Activated CD4-positive, alpha-beta memory T cell treated with anti-CD3 and anti-CD28 coated beads for 36 hours (primary cell): ENCODE measurements around the gene TMCC1. TPM values are rescaled to one million over a fixed set of nuclear protein-coding genes. Genes with fewer than 3 reads are reported as not detected.

Experiments
- CTCF ChIA-PET: fragments of 350-600 bp; sonication (Branson Sonifier 250); formaldehyde crosslinking; loops from one replicate; lab custom pipeline; 2021; ENCODE audit warnings: antibody characterized with exemption, inconsistent platforms; lab: Charles Lee
- POLR2A ChIA-PET: fragments of 350-600 bp; sonication (Branson Sonifier 250); formaldehyde crosslinking; loops from one replicate; lab custom pipeline; 2021; ENCODE audit warnings: antibody characterized with exemption; lab: Charles Lee
- DNase-seq: peaks from one replicate; pipeline ENCODE4 v3.0.0-alpha.2; 2020
- H3K27ac Mint-ChIP-seq: one replicate; pipeline ENCODE4 v1.8.0; 2021; ENCODE audit warnings: mixed read lengths
- H3K27me3 Mint-ChIP-seq: one replicate; pipeline ENCODE4 v1.8.0; 2021; ENCODE audit warnings: mixed read lengths
- H3K36me3 Mint-ChIP-seq: one replicate; pipeline ENCODE4 v1.8.0; 2021; ENCODE audit warnings: mixed read lengths
- H3K4me1 Mint-ChIP-seq: one replicate; pipeline ENCODE4 v1.8.0; 2021; ENCODE audit warnings: low read depth, mixed read lengths
- H3K4me3 Mint-ChIP-seq: one replicate; pipeline ENCODE4 v1.8.0; 2021; ENCODE audit warnings: mild to moderate bottlenecking, mixed read lengths
- H3K9me3 Mint-ChIP-seq: one replicate; pipeline ENCODE4 v1.8.0; 2021; ENCODE audit warnings: mixed read lengths
- intact Hi-C: fragments of 100-400 bp; cut with micrococcal nuclease; formaldehyde crosslinking; loops from one replicate; pipeline ENCODE4 v1.15.1; 2023
- total RNA-seq, 2 experiments: library from RNA; stranded (reverse); gene quantifications; one replicate each; pipeline ENCODE4 v1.2.3, GENCODE V29; 2021

Gene TMCC1
- total RNA-seq, 2 experiments from 2014 or later: 20.6 to 20.8 TPM

DNA sequence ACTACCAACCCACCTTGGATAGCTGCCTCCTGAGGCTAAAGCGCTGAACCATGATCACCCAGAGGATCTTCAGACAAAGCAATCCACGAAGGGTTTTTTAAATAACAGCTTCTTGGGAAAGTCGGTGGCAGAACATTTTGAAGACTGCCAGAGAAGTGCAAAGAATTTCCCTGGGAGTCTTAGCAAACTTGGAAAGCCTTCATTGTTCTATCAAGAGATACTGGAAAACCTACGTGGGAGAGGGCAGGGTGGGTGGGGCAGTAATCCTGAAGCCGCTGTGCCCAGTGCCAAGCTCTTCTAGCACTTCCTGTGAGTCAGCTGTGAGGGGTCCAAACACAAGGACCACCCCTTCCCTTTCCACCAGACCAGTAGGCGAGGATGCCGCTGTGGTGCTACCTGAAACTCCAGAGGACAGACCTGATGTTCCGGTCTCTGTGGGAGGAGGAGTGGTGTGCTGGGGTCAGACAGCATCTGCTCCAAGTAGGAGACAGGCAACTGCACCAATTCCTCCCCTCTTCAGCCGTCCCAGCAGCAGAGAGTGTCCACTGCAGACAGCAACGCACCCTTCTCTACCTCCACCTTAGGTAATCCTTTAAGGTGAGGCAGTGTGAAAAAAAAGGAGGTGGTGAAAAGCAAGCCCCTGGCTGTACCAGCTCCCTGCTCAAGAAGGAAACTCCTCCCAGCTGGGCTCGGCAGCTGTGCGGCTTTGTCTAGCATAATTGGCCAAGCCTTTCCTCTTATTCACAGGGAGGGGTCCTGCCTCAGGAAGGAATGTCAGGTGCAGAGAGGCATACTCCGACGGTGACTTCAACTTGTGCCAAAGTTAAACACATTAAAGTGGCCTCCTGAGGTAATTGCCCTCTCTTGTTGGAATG is 99.0 kb downstream of the TMCC1 start:
- peak; percentile 9 for DNase-seq
- CTCF ChIA-PET: no interaction called here
- POLR2A ChIA-PET: no interaction called here

DNA sequence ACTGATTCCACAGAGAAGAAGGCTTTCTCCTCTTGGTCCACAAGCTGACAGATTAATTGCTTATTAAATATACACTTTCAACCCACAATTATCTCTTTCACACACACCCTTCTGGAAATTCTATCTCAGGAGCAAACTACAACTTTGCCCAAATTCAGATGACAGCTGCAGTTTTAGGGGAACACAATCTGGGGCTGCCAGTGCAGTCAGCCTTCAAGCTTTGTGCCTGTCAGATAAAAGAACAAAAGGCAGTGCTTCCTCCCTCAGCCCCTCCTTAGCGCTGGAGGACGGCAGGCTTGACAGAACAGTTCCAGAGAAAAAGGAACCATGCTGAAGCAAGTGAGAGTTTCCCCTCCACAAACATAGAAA is 99.6 kb downstream of the TMCC1 start:
- ChIA-PET POLR2A (no interaction called here), CTCF (no interaction called here)
- Mint-ChIP-seq H3K27me3 (no peaks in the 10 kb centered on the region), H3K9me3 (no peaks in the 10 kb centered on the region), H3K4me3 (no peak overlapping the region), H3K4me1 (peaks cover 17% of the 10 kb centered on the region), H3K27ac (no peak overlapping the region), H3K36me3 (no peaks in the 10 kb centered on the region)
- no peak for DNase-seq
- intact Hi-C loops: loop anchor here (1.0 kb wide), 1 partner anchor 45 kb away; no protein-coding TSS in a partner anchor

More for the DNA sequence above, 99.0 kb downstream of the TMCC1 start:
- intact Hi-C loops: no loop called here
- H3K4me3 Mint-ChIP-seq: no peak overlapping the region
- H3K27ac Mint-ChIP-seq: no peak overlapping the region
- H3K36me3 Mint-ChIP-seq: no peaks in the 10 kb centered on the region
- peaks cover 17% of the 10 kb centered on the region for H3K4me1 Mint-ChIP-seq
- no peaks in the 10 kb centered on the region for H3K27me3 Mint-ChIP-seq
- H3K9me3 Mint-ChIP-seq: no peaks in the 10 kb centered on the region

DNA sequence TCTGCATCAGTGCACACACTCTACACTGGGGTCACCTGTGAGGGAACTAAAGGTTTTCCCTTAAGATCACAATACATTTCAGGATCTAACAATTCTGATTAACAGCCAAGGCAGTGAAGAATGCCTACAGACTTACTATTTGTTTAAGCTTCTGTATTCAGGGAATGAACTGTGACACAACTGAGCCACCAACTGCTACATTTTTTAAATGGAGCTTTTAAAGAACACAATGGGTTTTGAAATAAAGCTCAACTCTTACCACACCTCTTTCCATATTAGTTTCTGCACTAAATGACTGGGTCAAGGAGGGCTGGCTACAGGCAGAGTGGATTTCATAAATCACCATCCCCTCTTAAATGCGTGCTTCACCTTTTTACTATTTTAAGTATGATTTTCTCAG is 100.2 kb downstream of the TMCC1 start:
- POLR2A ChIA-PET: no interaction called here
- Mint-ChIP-seq H3K4me3 (no peak overlapping the region), H3K4me1 (peaks cover 17% of the 10 kb centered on the region), H3K27me3 (no peaks in the 10 kb centered on the region), H3K36me3 (no peaks in the 10 kb centered on the region), H3K27ac (no peak overlapping the region), H3K9me3 (no peaks in the 10 kb centered on the region)
- intact Hi-C loops: loop anchor here (1.0 kb wide), 1 partner anchor 44 kb away; no protein-coding TSS in a partner anchor
- no peak for DNase-seq
- CTCF ChIA-PET: no interaction called here

DNA sequence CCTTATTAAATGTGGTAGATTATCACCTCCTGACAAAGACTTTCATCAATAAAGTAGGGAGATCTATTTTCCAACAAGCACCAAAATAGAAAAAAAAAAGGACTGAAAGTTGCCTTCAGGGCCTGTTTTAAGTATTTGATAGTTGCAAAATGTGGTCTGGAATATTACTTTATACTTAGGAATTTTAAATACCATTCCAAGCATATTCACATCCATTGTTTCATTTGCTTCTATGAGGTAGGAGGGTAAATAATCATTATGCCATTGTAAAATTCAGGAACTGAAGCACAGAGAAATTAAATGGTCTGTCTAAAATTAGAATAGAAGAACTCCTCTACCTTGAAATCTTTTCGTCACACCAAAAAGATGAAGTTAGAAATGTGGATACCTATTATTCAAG is 110.0 kb downstream of the TMCC1 start:
- Mint-ChIP-seq H3K27me3 (no peaks in the 10 kb centered on the region), H3K9me3 (peaks cover 4% of the 10 kb centered on the region), H3K4me3 (no peak overlapping the region), H3K36me3 (no peaks in the 10 kb centered on the region), H3K27ac (no peak overlapping the region), H3K4me1 (no peaks in the 10 kb centered on the region)
- ChIA-PET CTCF (interaction anchor here (1.1 to 1.2 kb wide), 2 partner anchors 10 to 12 kb away, joined by 3 read pairs; no protein-coding TSS in a partner anchor), POLR2A (no interaction called here)
- no peak for DNase-seq
- intact Hi-C loops: no loop called here

DNA sequence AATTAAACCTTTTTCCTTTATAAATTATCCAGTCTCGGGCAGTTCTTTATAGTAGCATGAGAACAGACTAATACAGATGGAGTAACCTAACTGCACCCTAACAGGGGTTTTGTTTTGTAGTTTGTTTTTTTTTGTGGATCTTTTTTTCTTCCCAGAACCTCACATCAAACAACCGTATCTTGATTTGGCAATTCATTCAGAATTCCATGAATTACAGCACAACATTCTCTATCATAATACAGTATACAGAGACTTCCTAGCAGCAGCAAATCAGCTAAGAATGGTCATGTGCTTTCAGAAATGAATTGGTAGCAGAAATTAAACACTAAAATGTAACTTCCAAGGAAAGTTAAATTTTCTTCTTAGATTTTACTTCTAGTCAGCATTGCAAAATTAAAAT is 114.6 kb downstream of the TMCC1 start:
- CTCF ChIA-PET: no interaction called here
- POLR2A ChIA-PET: no interaction called here
- Mint-ChIP-seq H3K4me3 (no peak overlapping the region), H3K9me3 (peaks cover 9% of the 10 kb centered on the region), H3K27ac (no peak overlapping the region), H3K4me1 (no peaks in the 10 kb centered on the region), H3K36me3 (peaks cover 5% of the 10 kb centered on the region), H3K27me3 (no peaks in the 10 kb centered on the region)
- DNase-seq: no peak
- intact Hi-C loops: no loop called here

DNA sequence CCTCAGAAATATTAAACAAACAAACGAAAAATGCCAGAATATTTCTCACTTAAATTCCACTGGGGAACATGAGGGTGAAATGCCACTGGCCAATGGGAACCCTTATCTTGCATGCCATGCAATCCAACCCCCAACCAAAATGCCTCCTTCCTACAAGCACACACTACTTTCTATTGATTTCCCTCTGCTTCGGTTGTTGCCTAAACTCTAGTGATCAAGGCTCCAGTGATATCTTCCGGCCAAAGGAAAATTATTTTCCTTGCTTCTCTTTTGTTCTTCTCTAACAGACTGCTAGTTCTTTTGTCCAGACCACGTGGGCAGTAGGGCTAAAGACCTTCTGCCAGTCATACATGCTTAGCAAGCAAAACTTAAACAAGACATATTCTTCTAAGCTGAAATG is 115.7 kb downstream of the TMCC1 start:
- POLR2A ChIA-PET: no interaction called here
- Mint-ChIP-seq H3K27ac (no peak overlapping the region), H3K4me1 (no peaks in the 10 kb centered on the region), H3K9me3 (peaks cover 9% of the 10 kb centered on the region), H3K27me3 (no peaks in the 10 kb centered on the region), H3K36me3 (peaks cover 5% of the 10 kb centered on the region), H3K4me3 (no peak overlapping the region)
- intact Hi-C loops: no loop called here
- CTCF ChIA-PET: no interaction called here
- no peak for DNase-seq

DNA sequence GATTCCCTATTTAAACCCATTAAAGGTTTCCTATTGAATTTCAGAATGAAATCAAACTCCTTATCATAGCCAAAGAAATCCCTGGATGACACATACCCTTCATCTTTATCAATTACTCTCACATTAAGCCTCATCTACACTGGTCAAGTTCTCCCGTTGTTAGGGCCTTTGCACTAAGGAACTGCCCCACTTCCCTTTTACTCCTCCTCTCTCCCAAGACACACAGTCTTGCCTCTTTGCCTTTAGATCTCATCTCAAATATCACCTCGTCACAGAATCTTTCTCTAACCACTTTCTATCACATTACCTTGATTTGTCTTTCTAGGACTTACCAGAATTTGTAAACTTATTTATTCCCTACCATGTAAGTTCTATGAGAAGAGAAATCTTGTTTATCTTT is 117.6 kb downstream of the TMCC1 start:
- Mint-ChIP-seq H3K4me1 (no peaks in the 10 kb centered on the region), H3K27me3 (no peaks in the 10 kb centered on the region), H3K4me3 (no peak overlapping the region), H3K9me3 (peaks cover 9% of the 10 kb centered on the region), H3K36me3 (peaks cover 5% of the 10 kb centered on the region), H3K27ac (no peak overlapping the region)
- ChIA-PET CTCF (no interaction called here), POLR2A (no interaction called here)
- DNase-seq: no peak
- intact Hi-C loops: no loop called here

DNA sequence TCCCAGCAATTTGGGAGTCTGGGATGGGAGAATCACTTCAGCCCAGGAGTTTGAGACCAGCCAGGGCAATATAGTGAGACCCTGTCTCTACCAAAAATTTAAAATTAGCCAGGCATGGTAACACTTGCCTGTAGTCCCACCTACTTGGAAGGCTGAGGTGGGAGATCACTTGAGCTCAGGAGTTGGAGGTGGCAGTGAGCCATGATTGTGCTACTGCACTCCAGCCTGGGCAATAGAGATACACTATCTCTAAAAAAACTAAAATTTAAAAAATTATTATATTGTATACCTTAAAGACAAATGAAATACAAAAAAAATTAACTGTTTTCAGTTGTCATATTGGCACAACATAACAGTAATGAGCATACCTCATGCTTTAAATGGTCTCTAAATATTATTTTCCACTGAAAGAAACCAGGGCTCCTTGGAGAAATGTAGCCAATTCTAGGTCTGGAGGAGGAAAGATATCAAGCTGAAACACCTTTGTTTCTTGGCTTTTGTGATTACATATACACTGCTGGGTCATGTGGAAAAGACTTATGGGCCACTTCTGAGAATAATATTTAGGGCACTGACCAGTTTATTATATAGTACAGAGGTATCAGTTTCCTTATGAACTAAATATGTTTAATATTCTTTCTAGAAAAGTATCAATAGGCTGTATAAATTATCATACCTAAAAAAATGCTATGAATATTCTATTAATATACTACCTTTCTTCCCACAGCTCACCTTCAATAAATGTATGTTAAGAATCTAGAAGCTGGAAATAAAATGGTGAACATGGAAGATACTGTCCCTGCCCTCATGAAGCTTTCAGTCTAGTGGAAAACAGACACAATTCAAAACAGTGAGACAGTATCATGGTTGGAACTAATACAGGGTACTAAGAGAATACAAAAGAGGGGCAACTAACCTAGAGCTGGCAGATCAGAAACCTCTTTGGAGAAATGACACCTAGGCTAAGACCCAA is 119.5 kb downstream of the TMCC1 start:
- Mint-ChIP-seq H3K36me3 (peaks cover 5% of the 10 kb centered on the region), H3K4me1 (no peaks in the 10 kb centered on the region), H3K9me3 (peaks cover 9% of the 10 kb centered on the region), H3K27me3 (no peaks in the 10 kb centered on the region), H3K4me3 (no peak overlapping the region), H3K27ac (no peak overlapping the region)
- POLR2A ChIA-PET: no interaction called here
- no peak for DNase-seq
- intact Hi-C loops: no loop called here
- CTCF ChIA-PET: interaction anchor here (1.1 kb wide), 1 partner anchor 10 kb away, joined by 3 read pairs; no protein-coding TSS in a partner anchor

DNA sequence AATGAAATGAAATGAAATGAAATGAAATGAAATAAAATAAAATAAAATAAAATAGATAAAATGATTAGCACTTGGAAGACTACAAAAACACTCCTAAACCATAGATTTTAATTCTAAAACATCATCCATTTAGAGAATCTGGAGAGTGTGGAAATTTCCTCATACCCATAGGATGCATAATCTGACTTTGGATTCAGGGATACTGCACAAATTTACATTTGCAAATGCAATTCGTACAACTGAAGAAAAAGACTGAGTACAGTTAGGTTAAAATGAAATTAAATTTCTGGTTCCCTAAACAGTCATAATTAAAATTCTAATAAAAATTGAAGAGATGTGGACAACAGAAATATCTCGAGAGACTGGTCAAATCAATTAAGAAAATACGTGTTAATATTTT is 122.9 kb downstream of the TMCC1 start:
- POLR2A ChIA-PET: no interaction called here
- no peaks in the 10 kb centered on the region for H3K4me1 Mint-ChIP-seq

DNA sequence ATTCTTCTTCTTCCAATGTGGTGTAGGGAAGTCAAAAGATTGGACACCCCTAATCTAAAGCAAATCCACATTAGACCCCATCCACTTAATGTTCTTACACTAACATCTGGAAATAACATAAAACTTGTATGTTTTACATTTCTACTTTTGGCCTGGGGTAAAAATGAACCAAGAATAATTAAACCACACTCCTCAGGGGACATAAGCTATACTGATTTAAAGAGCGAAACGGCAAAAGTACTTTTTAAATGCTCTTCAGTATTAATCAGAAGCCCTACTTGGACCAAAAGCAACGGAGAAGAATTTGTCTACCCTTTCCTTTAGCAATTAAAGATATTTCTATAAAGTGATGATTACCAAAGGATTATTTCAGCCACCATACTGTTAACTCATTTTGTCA is 123.9 kb downstream of the TMCC1 start:
- no peak for DNase-seq
- CTCF ChIA-PET: no interaction called here
- no peaks in the 10 kb centered on the region for H3K27me3 Mint-ChIP-seq
- H3K9me3 Mint-ChIP-seq: peaks cover 4% of the 10 kb centered on the region
- H3K27ac Mint-ChIP-seq: no peak overlapping the region
- intact Hi-C loops: no loop called here
- no peak overlapping the region for H3K4me3 Mint-ChIP-seq
- POLR2A ChIA-PET: interaction anchor here (0.6 kb wide), 1 partner anchor 56 kb away, joined by 3 read pairs; no protein-coding TSS in a partner anchor
- H3K4me1 Mint-ChIP-seq: no peaks in the 10 kb centered on the region
- H3K36me3 Mint-ChIP-seq: peaks cover 2% of the 10 kb centered on the region

More for the DNA sequence above, 122.9 kb downstream of the TMCC1 start:
- Mint-ChIP-seq H3K36me3 (peaks cover 5% of the 10 kb centered on the region), H3K27ac (no peak overlapping the region), H3K27me3 (no peaks in the 10 kb centered on the region), H3K4me3 (no peak overlapping the region), H3K9me3 (peaks cover 5% of the 10 kb centered on the region)
- CTCF ChIA-PET: no interaction called here
- intact Hi-C loops: no loop called here
- DNase-seq: no peak

DNA sequence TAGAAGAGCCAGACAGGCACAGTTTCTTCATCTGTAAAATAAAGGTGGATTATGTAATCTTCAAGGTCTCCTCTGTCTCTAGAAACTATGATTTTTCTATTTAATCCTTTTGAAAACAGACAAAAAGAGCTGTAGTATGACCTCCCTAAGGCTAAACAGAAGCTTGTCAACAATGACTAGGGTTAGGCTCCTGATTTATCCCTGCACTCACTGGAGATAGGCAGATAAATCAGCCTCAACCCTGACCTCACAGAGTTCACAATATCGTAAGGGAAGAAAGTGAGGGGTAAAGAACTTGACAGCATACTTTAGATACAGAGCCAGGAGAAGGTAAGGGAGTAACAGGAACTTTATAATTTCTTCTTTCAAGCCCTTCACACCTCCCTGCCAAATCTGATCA is 124.8 kb downstream of the TMCC1 start:
- no peak for DNase-seq
- no peaks in the 10 kb centered on the region for H3K4me1 Mint-ChIP-seq
- H3K36me3 Mint-ChIP-seq: no peaks in the 10 kb centered on the region
- H3K9me3 Mint-ChIP-seq: no peaks in the 10 kb centered on the region
- no peaks in the 10 kb centered on the region for H3K27me3 Mint-ChIP-seq
- ChIA-PET POLR2A (no interaction called here), CTCF (no interaction called here)
- no peak overlapping the region for H3K27ac Mint-ChIP-seq
- intact Hi-C loops: no loop called here
- no peak overlapping the region for H3K4me3 Mint-ChIP-seq

DNA sequence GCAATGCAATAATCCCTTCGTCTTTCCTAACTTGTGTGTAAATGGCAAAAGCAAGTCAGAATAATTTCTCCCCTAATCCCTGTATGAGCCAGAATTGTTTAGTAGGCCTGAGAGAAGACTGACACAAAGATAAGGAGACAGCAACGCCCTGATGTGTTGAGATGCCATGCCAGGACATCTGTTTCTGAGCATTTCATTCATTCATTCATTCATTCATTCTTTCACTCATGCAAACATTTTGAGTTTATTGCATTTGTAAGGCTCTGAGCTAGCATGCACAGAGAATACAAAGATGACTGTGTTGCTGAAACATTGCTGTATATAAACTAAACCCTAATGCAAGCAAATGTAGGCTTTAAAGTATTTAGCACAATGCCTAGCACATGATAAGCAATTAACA is 127.4 kb downstream of the TMCC1 start:
- H3K4me3 Mint-ChIP-seq: no peak overlapping the region
- H3K36me3 Mint-ChIP-seq: peaks cover 3% of the 10 kb centered on the region
- no peaks in the 10 kb centered on the region for H3K9me3 Mint-ChIP-seq
- POLR2A ChIA-PET: no interaction called here
- CTCF ChIA-PET: no interaction called here
- H3K27ac Mint-ChIP-seq: no peak overlapping the region
- no peaks in the 10 kb centered on the region for H3K4me1 Mint-ChIP-seq
- intact Hi-C loops: no loop called here
- DNase-seq: no peak
- H3K27me3 Mint-ChIP-seq: no peaks in the 10 kb centered on the region
